ENCODE data around the gene TMEFF2.

DNA sequence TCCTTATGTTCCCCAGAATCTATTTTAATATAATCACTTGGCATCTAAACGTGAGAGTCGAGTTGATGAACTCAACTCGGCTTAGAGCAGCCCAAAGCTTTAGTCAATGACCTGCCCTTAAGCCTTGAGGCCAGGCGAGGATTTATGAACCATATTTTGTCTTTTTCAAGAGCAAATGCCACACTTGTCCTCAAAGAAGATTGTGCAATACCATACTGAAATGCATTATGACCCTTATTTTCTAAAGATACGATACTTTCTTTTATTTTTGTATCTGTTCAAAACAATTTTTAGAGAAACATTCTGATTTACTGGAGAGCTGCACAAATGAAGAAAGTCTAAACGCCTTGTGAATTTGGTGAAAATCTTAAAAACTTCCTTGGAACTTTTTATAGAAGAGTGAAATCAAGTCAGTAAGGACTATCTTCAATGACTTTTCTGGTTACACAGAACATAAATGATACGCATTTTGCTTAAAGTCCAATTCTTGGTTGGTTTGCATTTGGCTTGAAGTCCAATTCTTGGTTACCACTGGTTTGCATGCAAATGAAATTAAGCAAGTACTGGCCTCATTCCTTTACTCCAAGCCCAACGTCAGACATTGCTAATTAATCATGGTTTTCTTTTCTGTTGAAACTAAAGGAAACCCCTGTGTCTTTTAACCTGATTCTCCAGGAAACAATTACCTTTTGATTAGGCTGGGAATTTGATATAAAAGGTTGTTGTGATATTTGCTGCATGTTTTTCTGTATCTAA lies 242.0 kb downstream of the TMEFF2 start:
- TF ChIP-seq POLR2AphosphoS5 (IDR thresholded peaks at IDR 0.05; ENCODE audit: low read depth, low read length) = no peak
- TF ChIP-seq, protein P1, sequence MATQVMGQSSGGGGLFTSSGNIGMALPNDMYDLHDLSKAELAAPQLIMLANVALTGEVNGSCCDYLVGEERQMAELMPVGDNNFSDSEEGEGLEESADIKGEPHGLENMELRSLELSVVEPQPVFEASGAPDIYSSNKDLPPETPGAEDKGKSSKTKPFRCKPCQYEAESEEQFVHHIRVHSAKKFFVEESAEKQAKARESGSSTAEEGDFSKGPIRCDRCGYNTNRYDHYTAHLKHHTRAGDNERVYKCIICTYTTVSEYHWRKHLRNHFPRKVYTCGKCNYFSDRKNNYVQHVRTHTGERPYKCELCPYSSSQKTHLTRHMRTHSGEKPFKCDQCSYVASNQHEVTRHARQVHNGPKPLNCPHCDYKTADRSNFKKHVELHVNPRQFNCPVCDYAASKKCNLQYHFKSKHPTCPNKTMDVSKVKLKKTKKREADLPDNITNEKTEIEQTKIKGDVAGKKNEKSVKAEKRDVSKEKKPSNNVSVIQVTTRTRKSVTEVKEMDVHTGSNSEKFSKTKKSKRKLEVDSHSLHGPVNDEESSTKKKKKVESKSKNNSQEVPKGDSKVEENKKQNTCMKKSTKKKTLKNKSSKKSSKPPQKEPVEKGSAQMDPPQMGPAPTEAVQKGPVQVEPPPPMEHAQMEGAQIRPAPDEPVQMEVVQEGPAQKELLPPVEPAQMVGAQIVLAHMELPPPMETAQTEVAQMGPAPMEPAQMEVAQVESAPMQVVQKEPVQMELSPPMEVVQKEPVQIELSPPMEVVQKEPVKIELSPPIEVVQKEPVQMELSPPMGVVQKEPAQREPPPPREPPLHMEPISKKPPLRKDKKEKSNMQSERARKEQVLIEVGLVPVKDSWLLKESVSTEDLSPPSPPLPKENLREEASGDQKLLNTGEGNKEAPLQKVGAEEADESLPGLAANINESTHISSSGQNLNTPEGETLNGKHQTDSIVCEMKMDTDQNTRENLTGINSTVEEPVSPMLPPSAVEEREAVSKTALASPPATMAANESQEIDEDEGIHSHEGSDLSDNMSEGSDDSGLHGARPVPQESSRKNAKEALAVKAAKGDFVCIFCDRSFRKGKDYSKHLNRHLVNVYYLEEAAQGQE (IDR thresholded peaks at IDR 0.05; ENCODE audit: insufficient read depth in 1 of 2, low read depth in 2 of 2, low read length in 2 of 2) = no peak
- TF ChIP-seq TAF1 (IDR thresholded peaks at IDR 0.05; ENCODE audit: borderline replicate concordance, insufficient read depth, low read length) = no peak
- no peak for TF ChIP-seq SIN3A (IDR thresholded peaks at IDR 0.05; ENCODE audit: borderline replicate concordance, insufficient read depth, low read length)
- TF ChIP-seq FOXP2 (optimal IDR thresholded peaks at IDR 0.05; ENCODE audit: borderline replicate concordance, extremely low read depth, extremely low read length, insufficient read depth) = no peak

Data from PFSK-1 (cell line).